Neural cell (in vitro differentiated cells): Measurements from ENCODE around the gene TTYH1.
A peak's percentile ranks its signal among the peaks of the same experiment; 100 is the strongest.

ENCODE experiments used
- EP300 ChIP-seq: fragments of 450-650 bp; conservative IDR thresholded peaks from 2 replicates; pipeline ENCODE4 v1.6.1; 2014; ENCODE audit warnings: antibody characterized with exemption, mild to moderate bottlenecking, moderate library complexity; ENCODE audit not compliant: poor library complexity, severe bottlenecking
- TF ChIP-seq, protein P1 (sequence below): fragments of 450-650 bp; IDR thresholded peaks from 2 replicates; pipeline ENCODE4 v1.5.1; 2014; ENCODE audit warnings: antibody characterized with exemption, mild to moderate bottlenecking, moderate library complexity; ENCODE audit not compliant: poor library complexity, severe bottlenecking

DNA sequence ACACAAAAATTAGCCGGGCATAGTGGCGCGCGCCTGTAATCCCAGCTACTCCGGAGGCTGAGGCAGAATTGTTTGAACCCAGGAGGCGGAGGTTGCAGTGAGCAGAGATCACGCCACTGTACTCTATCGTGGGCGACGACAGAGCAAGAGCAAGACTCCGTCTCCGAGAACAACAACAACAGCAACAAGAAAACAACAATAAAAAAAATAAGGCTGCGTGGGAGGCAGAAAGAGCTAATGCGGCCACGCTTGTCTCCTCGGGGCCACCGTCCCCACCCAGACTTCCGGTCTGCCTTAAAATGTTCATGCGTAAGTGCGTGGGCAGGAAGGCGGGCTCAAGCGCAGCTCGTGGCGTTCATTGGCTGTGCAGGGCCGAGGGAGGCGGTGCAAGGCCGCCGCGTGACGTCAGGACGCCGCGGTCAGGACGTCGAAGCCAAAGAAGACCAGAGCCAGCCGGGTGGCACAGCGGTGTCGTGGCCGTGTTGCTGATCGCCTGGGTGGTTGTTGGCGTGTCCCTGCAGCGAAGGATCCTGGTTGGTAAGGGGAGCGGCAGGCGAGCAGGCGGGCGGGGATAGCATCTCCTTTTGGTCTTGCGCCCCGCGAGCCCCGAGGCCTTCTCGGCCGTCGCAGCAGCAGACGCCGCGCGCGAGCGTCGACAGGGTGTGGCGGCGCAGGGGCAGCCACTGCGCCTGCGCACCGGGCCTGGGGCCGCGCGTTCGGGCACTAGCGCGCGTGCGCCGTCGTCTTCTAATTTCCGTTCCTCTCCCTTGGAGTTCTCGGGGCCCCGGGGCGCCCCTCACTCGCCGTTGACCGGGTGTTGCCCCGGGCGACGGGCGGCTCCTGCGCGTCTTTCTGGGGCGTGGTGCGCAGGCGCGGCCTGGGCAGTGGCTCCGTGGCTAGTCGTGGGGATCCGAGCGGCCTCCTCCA, 33.8 kb downstream of the TTYH1 start, which contains the start of gene LENG8:
- TF ChIP-seq, protein P1, sequence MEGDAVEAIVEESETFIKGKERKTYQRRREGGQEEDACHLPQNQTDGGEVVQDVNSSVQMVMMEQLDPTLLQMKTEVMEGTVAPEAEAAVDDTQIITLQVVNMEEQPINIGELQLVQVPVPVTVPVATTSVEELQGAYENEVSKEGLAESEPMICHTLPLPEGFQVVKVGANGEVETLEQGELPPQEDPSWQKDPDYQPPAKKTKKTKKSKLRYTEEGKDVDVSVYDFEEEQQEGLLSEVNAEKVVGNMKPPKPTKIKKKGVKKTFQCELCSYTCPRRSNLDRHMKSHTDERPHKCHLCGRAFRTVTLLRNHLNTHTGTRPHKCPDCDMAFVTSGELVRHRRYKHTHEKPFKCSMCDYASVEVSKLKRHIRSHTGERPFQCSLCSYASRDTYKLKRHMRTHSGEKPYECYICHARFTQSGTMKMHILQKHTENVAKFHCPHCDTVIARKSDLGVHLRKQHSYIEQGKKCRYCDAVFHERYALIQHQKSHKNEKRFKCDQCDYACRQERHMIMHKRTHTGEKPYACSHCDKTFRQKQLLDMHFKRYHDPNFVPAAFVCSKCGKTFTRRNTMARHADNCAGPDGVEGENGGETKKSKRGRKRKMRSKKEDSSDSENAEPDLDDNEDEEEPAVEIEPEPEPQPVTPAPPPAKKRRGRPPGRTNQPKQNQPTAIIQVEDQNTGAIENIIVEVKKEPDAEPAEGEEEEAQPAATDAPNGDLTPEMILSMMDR: no peak
- TF ChIP-seq EP300: peak; percentile 90
